ENCODE measurements around the gene CRCP. TPM values are rescaled to one million over a fixed set of nuclear protein-coding genes. Genes with fewer than 3 reads are reported as not detected.
"Not testable (repeated sequence)": the region's sequence is repeated elsewhere in the genome, so short reads cannot be mapped to it uniquely, and the experiment has no call there.

Gene CRCP
- total RNA-seq, result 29.1 TPM
- long read RNA-seq, transcript CRCP-203 (6 exons, 3,009 nt), result major isoform, 13 of 22 reads
- long read RNA-seq, partial matches to known transcripts, result 1 of 22 reads
- long read RNA-seq, other reads (novel, unspliced or antisense), result 7 of 22 reads

DNA sequence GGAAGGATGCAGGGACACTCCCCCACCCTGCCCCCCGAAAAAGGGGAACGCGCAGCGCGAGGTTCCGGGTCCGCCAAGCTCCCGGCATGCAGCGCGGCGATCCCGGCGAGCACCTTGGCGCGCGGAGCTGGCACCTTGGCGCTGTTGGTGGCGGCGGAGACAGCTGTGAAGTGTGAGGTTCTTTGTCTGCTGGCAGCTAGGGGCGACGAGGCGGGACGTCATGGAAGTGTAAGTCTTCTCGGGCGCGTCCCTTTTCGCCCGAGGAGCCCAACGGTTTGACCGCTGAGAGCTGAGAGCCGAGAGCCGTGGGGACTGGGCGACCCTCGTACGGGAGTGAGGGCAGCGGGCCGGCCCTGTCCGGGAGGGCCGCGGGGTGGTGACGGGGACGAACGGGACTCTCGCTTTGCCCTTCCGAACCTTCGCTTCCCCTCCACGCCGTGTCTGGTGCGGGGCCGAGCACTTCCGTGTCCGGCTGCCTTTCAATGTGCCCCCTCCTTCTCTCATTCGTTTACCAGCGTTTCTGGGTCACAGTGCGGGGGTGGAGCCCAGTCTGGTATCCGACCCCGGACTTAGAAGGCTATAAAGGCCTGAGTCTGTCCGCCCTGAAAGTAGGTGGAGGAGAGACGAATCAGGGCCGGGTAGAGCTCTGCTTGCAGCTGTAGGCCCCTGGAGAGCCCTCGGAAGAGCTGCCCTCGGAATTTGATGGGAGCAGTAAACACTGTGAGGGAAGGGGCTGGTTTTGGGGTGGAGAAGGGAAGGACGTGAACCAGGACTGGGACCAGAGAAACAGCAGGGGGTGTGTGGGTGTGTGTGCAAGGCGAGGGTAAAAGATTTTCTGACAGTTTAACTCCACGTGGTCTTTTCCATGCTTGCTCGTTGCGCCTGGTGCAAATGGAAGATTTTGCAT, at the start of gene CRCP:
TSS of gene CRCP (plus strand) at position 105 of the 907 bp plus-strand sequence. CDS start at position 221, 116 bp downstream.
- peak; percentile 93 for DNase-seq (ENCODE audit: low spot score)

DNA sequence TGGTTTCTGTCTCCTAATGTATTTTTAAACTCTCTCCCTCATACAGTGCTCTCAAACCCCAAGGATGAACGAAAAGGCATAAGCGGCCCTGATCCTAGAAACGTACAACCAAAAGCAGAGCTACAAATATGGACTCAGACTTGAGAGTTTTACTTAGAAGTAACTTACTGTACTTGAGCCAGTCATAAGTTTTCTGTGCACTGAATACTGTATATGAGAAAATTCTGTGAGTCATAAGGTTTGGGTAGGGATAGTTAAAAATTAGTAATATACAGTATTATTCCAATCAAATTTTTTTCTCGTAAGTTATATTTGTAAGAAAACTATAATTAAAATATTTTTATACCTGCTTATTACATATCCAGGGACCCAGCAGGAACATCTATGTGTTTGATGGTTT, 44.9 kb upstream of the CRCP start:
- DNase-seq (ENCODE audit: low spot score), result no peak

- DNase-seq (ENCODE audit: low spot score), result no peak
Observed at GRCh38 chr7:66070222-66070621, 44.4 kb upstream of the CRCP start.

GRCh38 chr7:66072208-66072607, 42.4 kb upstream of the CRCP start:
- DNase-seq (ENCODE audit: low spot score), result not testable (repeated sequence)

DNA sequence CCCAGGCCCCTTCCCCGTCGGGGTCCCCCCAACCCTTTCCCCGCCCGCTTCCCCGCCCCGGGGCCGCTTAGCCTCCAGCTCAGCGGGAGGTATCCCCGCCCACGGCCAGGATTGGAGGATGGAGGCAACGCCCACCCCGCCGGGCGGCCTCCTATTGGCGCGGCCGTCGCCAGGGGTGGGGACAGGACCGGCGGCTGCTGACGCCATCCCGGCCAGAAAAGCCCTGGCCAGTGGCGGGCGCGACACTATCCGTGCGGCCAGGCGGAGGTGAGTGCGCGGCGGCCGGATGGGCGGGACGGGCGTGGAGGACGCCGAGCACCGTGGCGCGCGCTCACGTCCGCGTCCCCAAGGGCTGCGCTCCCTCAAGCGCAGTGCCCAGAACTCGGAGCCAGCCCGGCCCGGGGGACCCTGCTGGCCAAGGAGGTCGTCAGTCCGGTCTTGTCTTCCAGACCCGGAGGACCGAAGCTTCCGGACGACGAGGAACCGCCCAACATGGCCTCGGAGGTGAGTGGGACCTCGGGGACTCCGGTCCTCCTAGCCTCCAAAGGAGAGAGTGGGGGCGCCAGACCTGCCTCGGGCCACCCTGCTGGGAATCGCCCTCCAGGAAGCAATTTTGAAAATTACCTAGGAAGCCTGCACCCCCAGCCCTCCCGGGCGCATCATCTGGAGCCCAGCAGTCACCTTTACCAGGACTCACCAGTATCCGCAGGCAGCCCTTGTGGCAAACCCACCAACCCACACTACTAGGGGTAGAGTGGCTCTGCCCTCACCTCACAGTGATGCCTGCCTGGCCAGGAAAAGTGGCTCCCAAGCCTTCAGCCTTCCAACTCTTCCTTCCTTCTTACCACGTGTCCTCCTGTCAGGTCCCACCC, 38.8 kb upstream of the CRCP start, which contains the start of gene ASL:
TSS of gene ASL (plus strand) at position 230 of the 872 bp plus-strand sequence. CDS start at position 493, 263 bp downstream.
- peak; percentile 98 for DNase-seq (ENCODE audit: low spot score)

GRCh38 chr7:66076462-66077329, 38.0 kb upstream of the CRCP start:
- DNase-seq (ENCODE audit: low spot score), result no peak

- no peak for DNase-seq (ENCODE audit: low spot score)
Observed at GRCh38 chr7:66078067-66078466, 36.6 kb upstream of the CRCP start.

DNA sequence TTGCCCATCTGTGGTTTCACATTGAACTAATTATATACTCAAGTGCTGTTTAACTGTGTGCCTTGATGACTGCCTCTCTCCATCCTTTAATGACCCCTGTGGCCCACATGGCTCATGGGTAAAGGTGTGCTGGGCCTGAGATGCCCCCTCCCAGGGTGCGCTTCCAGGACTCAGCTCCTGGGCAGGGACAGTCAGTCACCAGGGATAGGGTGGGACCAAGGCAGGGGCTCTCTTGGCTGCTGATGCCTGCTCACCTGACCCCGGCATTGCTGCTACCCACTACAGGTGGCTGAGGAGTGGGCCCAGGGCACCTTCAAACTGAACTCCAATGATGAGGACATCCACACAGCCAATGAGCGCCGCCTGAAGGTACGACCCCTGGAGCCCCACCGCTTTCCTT, 32.6 kb upstream of the CRCP start:
- no peak for DNase-seq (ENCODE audit: low spot score)

DNA sequence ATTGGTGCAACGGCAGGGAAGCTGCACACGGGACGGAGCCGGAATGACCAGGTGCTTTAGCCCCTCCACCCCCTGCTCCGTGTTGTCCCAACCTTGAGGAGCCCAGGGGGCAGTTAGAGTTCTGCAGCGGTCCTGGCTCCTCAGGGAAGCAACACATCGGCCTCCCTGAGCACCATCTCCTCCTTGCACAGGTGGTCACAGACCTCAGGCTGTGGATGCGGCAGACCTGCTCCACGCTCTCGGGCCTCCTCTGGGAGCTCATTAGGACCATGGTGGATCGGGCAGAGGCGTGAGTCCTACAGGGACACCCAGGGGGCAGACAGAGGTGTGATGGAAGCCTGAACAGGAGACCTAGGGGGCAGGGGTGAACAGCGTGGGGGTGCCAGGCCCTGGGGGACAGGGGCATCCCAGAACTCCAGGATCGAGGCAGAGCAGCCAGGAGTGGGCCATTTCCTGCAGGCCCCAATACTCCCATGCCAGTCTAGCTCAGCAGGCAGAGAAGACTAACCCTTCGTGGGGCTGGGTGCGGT, 31.7 kb upstream of the CRCP start:
- DNase-seq (ENCODE audit: low spot score), result no peak

GRCh38 chr7:66083677-66084076, 31.0 kb upstream of the CRCP start:
- DNase-seq (ENCODE audit: low spot score), result no peak

DNA sequence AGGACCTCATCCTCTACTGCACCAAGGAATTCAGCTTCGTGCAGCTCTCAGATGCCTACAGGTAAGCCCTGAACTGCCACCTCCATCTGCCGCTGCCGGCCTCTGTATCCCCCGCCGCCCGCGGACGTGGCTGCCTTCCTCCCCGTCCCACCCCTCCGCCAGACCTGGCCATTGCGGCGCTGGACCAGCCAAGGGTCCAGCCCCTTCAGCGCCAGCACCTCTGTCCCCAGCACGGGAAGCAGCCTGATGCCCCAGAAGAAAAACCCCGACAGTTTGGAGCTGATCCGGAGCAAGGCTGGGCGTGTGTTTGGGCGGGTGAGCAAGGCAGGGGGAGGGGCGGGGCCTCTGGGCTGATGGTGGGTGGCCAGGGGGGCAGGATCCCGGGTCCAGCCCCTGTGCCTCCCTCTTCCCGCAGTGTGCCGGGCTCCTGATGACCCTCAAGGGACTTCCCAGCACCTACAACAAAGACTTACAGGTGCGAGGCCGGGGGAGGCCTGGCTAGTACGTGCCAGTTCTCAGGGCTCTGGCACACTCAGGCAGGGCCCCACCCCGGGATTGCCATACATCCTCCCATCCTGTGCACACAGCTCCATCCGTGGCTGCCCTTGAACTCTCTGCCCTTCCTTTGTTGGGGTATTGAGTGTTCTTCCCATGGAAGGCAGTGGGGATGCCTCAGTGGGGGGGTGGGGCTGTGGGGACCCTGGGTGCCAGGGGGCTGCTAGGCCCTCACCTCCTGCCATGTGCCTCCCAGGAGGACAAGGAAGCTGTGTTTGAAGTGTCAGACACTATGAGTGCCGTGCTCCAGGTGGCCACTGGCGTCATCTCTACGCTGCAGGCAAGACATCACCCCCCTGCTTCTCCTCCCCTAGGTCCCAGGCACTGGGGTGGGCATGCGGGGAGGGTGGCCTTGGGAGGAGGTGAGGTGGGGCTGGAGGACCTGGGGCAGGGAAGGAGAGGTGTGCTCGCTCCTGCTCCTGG, 25.5 kb upstream of the CRCP start:
- DNase-seq (ENCODE audit: low spot score), result no peak

- no peak for DNase-seq (ENCODE audit: low spot score)
Observed at GRCh38 chr7:66092654-66093053, 22.0 kb upstream of the CRCP start.

DNA sequence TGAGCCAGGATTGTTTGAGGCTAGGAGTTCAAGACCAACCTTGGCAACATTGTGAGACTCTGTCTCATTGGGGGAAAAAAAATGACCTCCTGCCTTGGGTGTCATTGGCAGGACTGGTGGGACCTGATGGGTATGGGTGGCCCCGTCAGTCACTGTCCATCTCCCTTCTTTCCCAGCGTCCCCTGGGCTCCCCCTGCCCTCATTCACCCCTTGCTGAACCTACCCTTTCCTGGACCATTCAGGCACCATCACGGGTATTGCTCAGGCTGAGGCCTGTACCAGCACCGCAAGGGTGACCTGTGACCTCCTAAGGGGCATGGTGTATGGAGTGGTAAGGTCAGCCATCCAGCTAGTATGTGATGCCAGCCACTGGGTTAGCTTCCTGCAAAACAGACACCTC, 19.6 kb upstream of the CRCP start:
- no peak for DNase-seq (ENCODE audit: low spot score)

DNA sequence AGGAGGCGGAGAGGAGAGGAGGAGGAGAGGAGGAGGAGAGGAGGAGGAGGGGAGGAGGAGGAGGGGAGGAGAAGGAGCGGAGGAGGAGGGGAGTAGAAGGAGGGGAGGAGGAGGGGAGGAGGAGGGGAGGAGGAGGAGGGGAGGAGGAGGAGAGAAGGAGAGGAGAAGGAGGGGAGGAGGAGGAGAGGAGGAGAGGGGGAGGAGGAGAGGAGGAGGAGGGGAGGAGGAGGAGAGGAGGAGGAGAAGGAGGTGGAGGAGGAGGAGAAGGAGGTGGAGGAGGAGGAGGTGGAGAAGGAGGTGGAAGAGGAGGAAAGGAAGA, 15.5 kb upstream of the CRCP start:
- no peak for DNase-seq (ENCODE audit: low spot score)

GRCh38 chr7:66099551-66100407, 14.9 kb upstream of the CRCP start:
- DNase-seq (ENCODE audit: low spot score), result no peak

- DNase-seq (ENCODE audit: low spot score), result no peak
Observed at GRCh38 chr7:66100408-66101050, 14.1 kb upstream of the CRCP start.

GRCh38 chr7:66102168-66102567, 12.5 kb upstream of the CRCP start:
- DNase-seq (ENCODE audit: low spot score), result not testable (repeated sequence)

DNA sequence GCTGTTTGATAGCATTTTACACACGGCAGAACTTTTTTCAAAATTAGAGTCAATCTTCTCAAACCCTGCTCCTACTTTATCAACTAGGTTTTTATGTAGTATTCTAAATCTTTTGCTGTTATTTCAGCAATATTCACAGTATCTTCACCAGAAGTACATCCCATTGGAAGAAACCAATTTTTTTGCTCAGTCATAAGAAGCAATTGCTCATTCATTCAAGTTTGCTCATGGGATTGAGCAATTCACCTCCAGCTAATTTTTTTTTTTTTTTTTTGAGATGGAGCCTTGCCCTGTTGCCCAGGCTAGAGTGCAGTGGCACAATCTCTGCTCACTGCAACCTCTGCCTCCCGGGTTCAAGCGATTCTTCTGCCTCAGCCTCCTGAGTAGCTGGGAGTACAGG, 10.7 kb upstream of the CRCP start:
- not testable (repeated sequence) for DNase-seq (ENCODE audit: low spot score)
